Measurements from ENCODE around the gene MEGF6.

The MEGF6 gene

GRCh38 chr1:3596663-3597598 lies 14.4 kb downstream of the MEGF6 start:
- no peak for DNase-seq (ENCODE audit: low read depth in 1 of 2, low spot score in 1 of 2)

DNA sequence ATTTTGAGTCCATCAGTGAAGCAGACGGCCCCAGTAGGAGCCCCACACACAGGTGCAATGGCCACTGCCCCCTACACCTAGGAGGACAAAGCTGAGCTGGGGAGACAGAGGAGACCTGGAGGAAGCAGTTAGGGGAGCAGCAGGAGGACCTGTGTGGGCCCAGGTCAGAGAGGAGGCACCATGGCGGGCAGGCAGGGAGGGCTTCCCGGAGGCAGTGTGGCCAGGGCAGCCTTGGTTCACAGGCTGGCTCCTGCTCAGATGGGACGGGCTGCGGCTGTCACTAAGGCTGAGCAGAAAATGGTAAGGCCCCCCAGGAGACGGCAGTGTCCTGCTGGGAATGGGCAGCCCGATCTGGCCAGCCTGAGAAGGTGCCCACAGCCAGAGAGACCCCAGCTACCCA lies 15.4 kb downstream of the MEGF6 start:
- no peak for TF ChIP-seq SPI1 (IDR thresholded peaks at IDR 0.05; ENCODE audit: borderline replicate concordance, low read depth)
- TF ChIP-seq POLR2AphosphoS5 (IDR thresholded peaks at IDR 0.05; ENCODE audit: low read depth) = no peak
- TF ChIP-seq, protein P1, sequence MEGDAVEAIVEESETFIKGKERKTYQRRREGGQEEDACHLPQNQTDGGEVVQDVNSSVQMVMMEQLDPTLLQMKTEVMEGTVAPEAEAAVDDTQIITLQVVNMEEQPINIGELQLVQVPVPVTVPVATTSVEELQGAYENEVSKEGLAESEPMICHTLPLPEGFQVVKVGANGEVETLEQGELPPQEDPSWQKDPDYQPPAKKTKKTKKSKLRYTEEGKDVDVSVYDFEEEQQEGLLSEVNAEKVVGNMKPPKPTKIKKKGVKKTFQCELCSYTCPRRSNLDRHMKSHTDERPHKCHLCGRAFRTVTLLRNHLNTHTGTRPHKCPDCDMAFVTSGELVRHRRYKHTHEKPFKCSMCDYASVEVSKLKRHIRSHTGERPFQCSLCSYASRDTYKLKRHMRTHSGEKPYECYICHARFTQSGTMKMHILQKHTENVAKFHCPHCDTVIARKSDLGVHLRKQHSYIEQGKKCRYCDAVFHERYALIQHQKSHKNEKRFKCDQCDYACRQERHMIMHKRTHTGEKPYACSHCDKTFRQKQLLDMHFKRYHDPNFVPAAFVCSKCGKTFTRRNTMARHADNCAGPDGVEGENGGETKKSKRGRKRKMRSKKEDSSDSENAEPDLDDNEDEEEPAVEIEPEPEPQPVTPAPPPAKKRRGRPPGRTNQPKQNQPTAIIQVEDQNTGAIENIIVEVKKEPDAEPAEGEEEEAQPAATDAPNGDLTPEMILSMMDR (IDR thresholded peaks at IDR 0.05; ENCODE audit: insufficient read depth, low read length) = no peak
- TF ChIP-seq REST (IDR thresholded peaks at IDR 0.05; ENCODE audit: insufficient replicate concordance, low read depth) = no peak
- TF ChIP-seq GABPA (IDR thresholded peaks at IDR 0.05; ENCODE audit: low read depth) = no peak
- H3K27me3 ChIP-seq (ENCODE audit: insufficient read depth, poor library complexity, severe bottlenecking) = no peaks in the 10 kb centered on the region

More at GRCh38 chr1:3596663-3597598, 14.4 kb downstream of the MEGF6 start:
- no peak overlapping the region for H3K4me3 ChIP-seq (replicated peaks; ENCODE audit: insufficient read depth, low read length)
- peak overlapping the region; percentile 19; the same call in 1 of the 2 replicates for H3K27ac ChIP-seq (replicated peaks)
- TF ChIP-seq REST (IDR thresholded peaks at IDR 0.05; ENCODE audit: insufficient replicate concordance, low read depth) (no peak), GABPA (IDR thresholded peaks at IDR 0.05; ENCODE audit: low read depth) (no peak), SPI1 (IDR thresholded peaks at IDR 0.05; ENCODE audit: borderline replicate concordance, low read depth) (no peak), POLR2AphosphoS5 (IDR thresholded peaks at IDR 0.05; ENCODE audit: low read depth) (no peak)
- TF ChIP-seq, protein P1 (IDR thresholded peaks at IDR 0.05; ENCODE audit: insufficient read depth, low read length) = no peak
- H3K27me3 ChIP-seq (ENCODE audit: insufficient read depth, poor library complexity, severe bottlenecking) = no peaks in the 10 kb centered on the region

GRCh38 chr1:3594706-3595377 lies 16.5 kb downstream of the MEGF6 start:
- no peak overlapping the region for H3K27ac ChIP-seq (replicated peaks)
- no peak for DNase-seq (ENCODE audit: low read depth in 1 of 2, low spot score in 1 of 2)
- H3K4me3 ChIP-seq (replicated peaks; ENCODE audit: insufficient read depth, low read length) = no peak overlapping the region
- TF ChIP-seq SPI1 (IDR thresholded peaks at IDR 0.05; ENCODE audit: borderline replicate concordance, low read depth) = no peak
- TF ChIP-seq, protein P1 (IDR thresholded peaks at IDR 0.05; ENCODE audit: insufficient read depth, low read length) = no peak
- no peak for TF ChIP-seq REST (IDR thresholded peaks at IDR 0.05; ENCODE audit: insufficient replicate concordance, low read depth)
- TF ChIP-seq POLR2AphosphoS5 (IDR thresholded peaks at IDR 0.05; ENCODE audit: low read depth) = no peak
- no peak for TF ChIP-seq GABPA (IDR thresholded peaks at IDR 0.05; ENCODE audit: low read depth)
- no peaks in the 10 kb centered on the region for H3K27me3 ChIP-seq (ENCODE audit: insufficient read depth, poor library complexity, severe bottlenecking)

More for the DNA sequence above, 15.4 kb downstream of the MEGF6 start:
- Histone ChIP-seq H3K4me3 (replicated peaks; ENCODE audit: insufficient read depth, low read length) (no peak overlapping the region), H3K27ac (replicated peaks) (no peak overlapping the region)
- DNase-seq (ENCODE audit: low read depth in 1 of 2, low spot score in 1 of 2) = no peak
